ENCODE data around the gene SSR1. TPM values are rescaled to one million over a fixed set of nuclear protein-coding genes. Genes with fewer than 3 reads are reported as not detected.

SSR1 gene
- total and polyA plus RNA-seq, 9 of the 15 experiments (the other 6 are each of a cell fraction or from before 2014, with no cell fraction given), result 87.7 to 220 (median 144) TPM

- TF ChIP-seq BHLHE40 (IDR thresholded peaks at IDR 0.05; ENCODE audit: low read length), result no peak
- TF ChIP-seq, protein P1, sequence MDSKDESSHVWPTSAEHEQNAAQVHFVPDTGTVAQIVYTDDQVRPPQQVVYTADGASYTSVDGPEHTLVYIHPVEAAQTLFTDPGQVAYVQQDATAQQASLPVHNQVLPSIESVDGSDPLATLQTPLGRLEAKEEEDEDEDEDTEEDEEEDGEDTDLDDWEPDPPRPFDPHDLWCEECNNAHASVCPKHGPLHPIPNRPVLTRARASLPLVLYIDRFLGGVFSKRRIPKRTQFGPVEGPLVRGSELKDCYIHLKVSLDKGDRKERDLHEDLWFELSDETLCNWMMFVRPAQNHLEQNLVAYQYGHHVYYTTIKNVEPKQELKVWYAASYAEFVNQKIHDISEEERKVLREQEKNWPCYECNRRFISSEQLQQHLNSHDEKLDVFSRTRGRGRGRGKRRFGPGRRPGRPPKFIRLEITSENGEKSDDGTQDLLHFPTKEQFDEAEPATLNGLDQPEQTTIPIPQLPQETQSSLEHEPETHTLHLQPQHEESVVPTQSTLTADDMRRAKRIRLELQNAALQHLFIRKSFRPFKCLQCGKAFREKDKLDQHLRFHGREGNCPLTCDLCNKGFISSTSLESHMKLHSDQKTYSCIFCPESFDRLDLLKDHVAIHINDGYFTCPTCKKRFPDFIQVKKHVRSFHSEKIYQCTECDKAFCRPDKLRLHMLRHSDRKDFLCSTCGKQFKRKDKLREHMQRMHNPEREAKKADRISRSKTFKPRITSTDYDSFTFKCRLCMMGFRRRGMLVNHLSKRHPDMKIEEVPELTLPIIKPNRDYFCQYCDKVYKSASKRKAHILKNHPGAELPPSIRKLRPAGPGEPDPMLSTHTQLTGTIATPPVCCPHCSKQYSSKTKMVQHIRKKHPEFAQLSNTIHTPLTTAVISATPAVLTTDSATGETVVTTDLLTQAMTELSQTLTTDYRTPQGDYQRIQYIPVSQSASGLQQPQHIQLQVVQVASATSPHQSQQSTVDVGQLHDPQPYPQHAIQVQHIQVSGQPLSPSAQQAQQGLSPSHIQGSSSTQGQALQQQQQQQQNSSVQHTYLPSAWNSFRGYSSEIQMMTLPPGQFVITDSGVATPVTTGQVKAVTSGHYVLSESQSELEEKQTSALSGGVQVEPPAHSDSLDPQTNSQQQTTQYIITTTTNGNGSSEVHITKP (IDR thresholded peaks at IDR 0.05; ENCODE audit: partially characterized antibody), result peak; percentile 44
- no peak for TF ChIP-seq ZNF134 (CRISPR knock-in tag; conservative IDR thresholded peaks at IDR 0.05)
- no peak for TF ChIP-seq ZBTB5 (IDR thresholded peaks at IDR 0.05)
- TF ChIP-seq, protein P2, sequence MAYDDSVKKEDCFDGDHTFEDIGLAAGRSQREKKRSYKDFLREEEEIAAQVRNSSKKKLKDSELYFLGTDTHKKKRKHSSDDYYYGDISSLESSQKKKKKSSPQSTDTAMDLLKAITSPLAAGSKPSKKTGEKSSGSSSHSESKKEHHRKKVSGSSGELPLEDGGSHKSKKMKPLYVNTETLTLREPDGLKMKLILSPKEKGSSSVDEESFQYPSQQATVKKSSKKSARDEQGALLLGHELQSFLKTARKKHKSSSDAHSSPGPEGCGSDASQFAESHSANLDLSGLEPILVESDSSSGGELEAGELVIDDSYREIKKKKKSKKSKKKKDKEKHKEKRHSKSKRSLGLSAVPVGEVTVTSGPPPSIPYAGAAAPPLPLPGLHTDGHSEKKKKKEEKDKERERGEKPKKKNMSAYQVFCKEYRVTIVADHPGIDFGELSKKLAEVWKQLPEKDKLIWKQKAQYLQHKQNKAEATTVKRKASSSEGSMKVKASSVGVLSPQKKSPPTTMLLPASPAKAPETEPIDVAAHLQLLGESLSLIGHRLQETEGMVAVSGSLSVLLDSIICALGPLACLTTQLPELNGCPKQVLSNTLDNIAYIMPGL (CRISPR knock-in tag; IDR thresholded peaks at IDR 0.05), result 0 out of 2 replicates have a peak, but pooled peaks have one; percentile 61
- TF ChIP-seq HNRNPK (IDR thresholded peaks at IDR 0.05; ENCODE audit: low read depth, low read length, poor library complexity, severe bottlenecking), result no peak
- TF ChIP-seq GABPA (tag; conservative IDR thresholded peaks at IDR 0.05; ENCODE audit: low read depth), result no peak
- TF ChIP-seq HINFP (tag; conservative IDR thresholded peaks at IDR 0.05; ENCODE audit: low read depth), result 0 out of 2 replicates have a peak, but pooled peaks have one; percentile 27
- TF ChIP-seq NR3C1 (CRISPR knock-in tag; IDR thresholded peaks at IDR 0.05), result no peak
- TF ChIP-seq NFRKB (IDR thresholded peaks at IDR 0.05; ENCODE audit: low read depth), result peak; percentile 80
- TF ChIP-seq MITF (IDR thresholded peaks at IDR 0.05), result no peak
- TF ChIP-seq, protein P3, sequence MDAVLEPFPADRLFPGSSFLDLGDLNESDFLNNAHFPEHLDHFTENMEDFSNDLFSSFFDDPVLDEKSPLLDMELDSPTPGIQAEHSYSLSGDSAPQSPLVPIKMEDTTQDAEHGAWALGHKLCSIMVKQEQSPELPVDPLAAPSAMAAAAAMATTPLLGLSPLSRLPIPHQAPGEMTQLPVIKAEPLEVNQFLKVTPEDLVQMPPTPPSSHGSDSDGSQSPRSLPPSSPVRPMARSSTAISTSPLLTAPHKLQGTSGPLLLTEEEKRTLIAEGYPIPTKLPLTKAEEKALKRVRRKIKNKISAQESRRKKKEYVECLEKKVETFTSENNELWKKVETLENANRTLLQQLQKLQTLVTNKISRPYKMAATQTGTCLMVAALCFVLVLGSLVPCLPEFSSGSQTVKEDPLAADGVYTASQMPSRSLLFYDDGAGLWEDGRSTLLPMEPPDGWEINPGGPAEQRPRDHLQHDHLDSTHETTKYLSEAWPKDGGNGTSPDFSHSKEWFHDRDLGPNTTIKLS (IDR thresholded peaks at IDR 0.05; ENCODE audit: borderline replicate concordance, low read depth), result no peak
- TF ChIP-seq KAT8 (IDR thresholded peaks at IDR 0.05; ENCODE audit: low read depth), result no peak
- no peak for TF ChIP-seq CBX3 (IDR thresholded peaks at IDR 0.05; ENCODE audit: borderline replicate concordance in 1 of 2, low read length in 2 of 2)
Measured at GRCh38 chr6:7261032-7261841, 51.8 kb downstream of the SSR1 start (continued).
